ENCODE data around the gene TBRG4.

The TBRG4 gene

DNA sequence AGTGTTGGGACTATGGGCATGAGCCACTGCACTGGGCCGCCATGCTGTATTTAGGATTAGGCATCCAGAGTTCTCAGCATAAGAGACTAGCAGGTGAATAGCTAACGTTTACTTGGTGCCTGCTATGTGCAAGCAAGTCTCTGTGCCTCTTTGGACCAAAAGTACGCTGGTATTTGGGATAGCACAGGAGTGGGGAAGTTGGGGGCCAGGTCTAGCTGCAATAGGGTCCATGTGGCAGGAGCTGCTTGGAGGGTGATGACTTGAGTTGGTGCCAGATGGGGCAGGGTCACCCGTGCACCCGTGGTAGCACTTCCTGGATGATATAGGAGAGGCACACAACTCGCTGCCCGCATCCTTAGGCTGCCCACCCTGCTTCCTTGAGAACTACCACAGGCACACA, 45.1 kb downstream of the TBRG4 start:
- Histone ChIP-seq H3K9me3 (ENCODE audit: control insufficient read depth, insufficient read depth, low read depth, low read length) (no peaks in the 10 kb centered on the region), H3K36me3 (ENCODE audit: control insufficient read depth in 2 of 2, insufficient read depth in 1 of 2, low read length in 2 of 2) (peaks cover 0 to 34% of the 10 kb centered on the region in 2 experiments; a peak in 2 of 3 replicates)

DNA sequence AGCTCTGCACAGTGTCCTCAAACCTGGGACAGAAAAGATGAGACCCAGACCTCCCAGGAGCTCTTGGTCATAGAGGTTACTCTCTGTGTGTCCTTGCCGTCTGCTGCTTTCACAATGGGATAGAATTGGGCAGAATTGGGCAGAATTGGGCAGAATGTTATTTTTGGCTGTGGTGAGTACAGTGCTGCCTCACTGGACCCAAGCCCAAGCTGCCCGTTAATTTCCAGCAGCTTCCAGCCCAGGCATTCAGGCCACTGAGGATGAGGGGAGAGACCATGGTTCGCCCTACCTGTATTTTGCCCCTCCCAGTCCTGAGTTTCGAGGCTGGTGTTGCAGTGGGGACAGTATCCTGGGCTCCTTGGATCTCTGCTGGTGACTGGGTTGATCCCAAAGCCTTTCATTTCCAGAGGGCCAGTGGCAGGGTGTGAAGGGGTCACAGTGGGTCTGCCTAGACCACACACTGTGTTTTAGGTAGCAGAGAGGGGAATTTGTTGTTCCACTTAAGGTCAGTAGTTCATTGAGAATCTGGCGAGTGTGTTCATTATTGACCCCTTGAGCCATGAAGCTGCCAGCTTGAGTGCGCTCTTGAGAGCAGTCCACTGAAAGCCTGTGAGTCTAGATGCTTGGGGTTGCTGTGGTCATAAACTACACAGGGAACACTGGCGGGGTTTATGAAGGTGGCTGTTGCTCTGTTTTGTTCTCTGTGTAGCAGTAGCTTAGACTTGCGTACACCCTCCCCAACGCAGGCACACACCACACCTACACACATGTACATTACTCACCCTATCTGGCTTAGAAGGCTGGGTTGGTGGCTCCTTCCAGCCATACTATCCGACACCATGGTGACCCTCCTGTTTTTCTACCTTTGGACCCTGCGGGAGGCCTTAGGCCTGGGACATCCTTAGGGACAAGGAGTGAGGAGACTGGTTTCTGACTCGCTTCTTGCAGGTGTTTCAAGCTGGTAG, 46.2 kb downstream of the TBRG4 start:
- ChIA-PET POLR2A (no interaction called here), CTCF (no interaction called here)
- Histone ChIP-seq H3K4me1 (ENCODE audit: control insufficient read depth, insufficient read depth, low read length) (no peaks in the 10 kb centered on the region), H3K4me3 (ENCODE audit: low read depth, low read length) (no peak overlapping the region), H3K36me3 (ENCODE audit: control insufficient read depth in 2 of 2, insufficient read depth in 1 of 2, low read length in 2 of 2) (peaks cover 0 to 34% of the 10 kb centered on the region in 2 experiments; a peak in 2 of 3 replicates), H3K9me3 (ENCODE audit: control insufficient read depth, insufficient read depth, low read depth, low read length) (no peaks in the 10 kb centered on the region), H3K27ac (ENCODE audit: extremely low read depth, low read depth, low read length) (no peak overlapping the region)
- TF ChIP-seq, protein P1, sequence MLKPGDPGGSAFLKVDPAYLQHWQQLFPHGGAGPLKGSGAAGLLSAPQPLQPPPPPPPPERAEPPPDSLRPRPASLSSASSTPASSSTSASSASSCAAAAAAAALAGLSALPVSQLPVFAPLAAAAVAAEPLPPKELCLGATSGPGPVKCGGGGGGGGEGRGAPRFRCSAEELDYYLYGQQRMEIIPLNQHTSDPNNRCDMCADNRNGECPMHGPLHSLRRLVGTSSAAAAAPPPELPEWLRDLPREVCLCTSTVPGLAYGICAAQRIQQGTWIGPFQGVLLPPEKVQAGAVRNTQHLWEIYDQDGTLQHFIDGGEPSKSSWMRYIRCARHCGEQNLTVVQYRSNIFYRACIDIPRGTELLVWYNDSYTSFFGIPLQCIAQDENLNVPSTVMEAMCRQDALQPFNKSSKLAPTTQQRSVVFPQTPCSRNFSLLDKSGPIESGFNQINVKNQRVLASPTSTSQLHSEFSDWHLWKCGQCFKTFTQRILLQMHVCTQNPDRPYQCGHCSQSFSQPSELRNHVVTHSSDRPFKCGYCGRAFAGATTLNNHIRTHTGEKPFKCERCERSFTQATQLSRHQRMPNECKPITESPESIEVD (tag by site-specific recombination; IDR thresholded peaks at IDR 0.05), result no peak
- TF ChIP-seq, protein P2, sequence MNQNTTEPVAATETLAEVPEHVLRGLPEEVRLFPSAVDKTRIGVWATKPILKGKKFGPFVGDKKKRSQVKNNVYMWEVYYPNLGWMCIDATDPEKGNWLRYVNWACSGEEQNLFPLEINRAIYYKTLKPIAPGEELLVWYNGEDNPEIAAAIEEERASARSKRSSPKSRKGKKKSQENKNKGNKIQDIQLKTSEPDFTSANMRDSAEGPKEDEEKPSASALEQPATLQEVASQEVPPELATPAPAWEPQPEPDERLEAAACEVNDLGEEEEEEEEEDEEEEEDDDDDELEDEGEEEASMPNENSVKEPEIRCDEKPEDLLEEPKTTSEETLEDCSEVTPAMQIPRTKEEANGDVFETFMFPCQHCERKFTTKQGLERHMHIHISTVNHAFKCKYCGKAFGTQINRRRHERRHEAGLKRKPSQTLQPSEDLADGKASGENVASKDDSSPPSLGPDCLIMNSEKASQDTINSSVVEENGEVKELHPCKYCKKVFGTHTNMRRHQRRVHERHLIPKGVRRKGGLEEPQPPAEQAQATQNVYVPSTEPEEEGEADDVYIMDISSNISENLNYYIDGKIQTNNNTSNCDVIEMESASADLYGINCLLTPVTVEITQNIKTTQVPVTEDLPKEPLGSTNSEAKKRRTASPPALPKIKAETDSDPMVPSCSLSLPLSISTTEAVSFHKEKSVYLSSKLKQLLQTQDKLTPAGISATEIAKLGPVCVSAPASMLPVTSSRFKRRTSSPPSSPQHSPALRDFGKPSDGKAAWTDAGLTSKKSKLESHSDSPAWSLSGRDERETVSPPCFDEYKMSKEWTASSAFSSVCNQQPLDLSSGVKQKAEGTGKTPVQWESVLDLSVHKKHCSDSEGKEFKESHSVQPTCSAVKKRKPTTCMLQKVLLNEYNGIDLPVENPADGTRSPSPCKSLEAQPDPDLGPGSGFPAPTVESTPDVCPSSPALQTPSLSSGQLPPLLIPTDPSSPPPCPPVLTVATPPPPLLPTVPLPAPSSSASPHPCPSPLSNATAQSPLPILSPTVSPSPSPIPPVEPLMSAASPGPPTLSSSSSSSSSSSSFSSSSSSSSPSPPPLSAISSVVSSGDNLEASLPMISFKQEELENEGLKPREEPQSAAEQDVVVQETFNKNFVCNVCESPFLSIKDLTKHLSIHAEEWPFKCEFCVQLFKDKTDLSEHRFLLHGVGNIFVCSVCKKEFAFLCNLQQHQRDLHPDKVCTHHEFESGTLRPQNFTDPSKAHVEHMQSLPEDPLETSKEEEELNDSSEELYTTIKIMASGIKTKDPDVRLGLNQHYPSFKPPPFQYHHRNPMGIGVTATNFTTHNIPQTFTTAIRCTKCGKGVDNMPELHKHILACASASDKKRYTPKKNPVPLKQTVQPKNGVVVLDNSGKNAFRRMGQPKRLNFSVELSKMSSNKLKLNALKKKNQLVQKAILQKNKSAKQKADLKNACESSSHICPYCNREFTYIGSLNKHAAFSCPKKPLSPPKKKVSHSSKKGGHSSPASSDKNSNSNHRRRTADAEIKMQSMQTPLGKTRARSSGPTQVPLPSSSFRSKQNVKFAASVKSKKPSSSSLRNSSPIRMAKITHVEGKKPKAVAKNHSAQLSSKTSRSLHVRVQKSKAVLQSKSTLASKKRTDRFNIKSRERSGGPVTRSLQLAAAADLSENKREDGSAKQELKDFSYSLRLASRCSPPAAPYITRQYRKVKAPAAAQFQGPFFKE (tag by site-specific recombination; IDR thresholded peaks at IDR 0.05; ENCODE audit: borderline replicate concordance), result no peak
- TF ChIP-seq, protein P3, sequence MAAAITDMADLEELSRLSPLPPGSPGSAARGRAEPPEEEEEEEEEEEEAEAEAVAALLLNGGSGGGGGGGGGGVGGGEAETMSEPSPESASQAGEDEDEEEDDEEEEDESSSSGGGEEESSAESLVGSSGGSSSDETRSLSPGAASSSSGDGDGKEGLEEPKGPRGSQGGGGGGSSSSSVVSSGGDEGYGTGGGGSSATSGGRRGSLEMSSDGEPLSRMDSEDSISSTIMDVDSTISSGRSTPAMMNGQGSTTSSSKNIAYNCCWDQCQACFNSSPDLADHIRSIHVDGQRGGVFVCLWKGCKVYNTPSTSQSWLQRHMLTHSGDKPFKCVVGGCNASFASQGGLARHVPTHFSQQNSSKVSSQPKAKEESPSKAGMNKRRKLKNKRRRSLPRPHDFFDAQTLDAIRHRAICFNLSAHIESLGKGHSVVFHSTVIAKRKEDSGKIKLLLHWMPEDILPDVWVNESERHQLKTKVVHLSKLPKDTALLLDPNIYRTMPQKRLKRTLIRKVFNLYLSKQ (tag by site-specific recombination; IDR thresholded peaks at IDR 0.05; ENCODE audit: borderline replicate concordance), result no peak
- TF ChIP-seq, protein P4, sequence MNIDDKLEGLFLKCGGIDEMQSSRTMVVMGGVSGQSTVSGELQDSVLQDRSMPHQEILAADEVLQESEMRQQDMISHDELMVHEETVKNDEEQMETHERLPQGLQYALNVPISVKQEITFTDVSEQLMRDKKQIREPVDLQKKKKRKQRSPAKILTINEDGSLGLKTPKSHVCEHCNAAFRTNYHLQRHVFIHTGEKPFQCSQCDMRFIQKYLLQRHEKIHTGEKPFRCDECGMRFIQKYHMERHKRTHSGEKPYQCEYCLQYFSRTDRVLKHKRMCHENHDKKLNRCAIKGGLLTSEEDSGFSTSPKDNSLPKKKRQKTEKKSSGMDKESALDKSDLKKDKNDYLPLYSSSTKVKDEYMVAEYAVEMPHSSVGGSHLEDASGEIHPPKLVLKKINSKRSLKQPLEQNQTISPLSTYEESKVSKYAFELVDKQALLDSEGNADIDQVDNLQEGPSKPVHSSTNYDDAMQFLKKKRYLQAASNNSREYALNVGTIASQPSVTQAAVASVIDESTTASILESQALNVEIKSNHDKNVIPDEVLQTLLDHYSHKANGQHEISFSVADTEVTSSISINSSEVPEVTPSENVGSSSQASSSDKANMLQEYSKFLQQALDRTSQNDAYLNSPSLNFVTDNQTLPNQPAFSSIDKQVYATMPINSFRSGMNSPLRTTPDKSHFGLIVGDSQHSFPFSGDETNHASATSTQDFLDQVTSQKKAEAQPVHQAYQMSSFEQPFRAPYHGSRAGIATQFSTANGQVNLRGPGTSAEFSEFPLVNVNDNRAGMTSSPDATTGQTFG (tag by site-specific recombination; IDR thresholded peaks at IDR 0.05; ENCODE audit: borderline replicate concordance), result no peak
- no peak for TF ChIP-seq ZNF707 (tag by site-specific recombination; IDR thresholded peaks at IDR 0.05)
- TF ChIP-seq ZEB2 (tag by site-specific recombination; IDR thresholded peaks at IDR 0.05), result no peak
- no peak for TF ChIP-seq HOXC10 (CRISPR knock-in tag; IDR thresholded peaks at IDR 0.05)

More for the DNA sequence above, 45.1 kb downstream of the TBRG4 start:
- POLR2A ChIA-PET, result no interaction called here
- Histone ChIP-seq H3K4me3 (ENCODE audit: low read depth, low read length) (no peak overlapping the region), H3K4me1 (ENCODE audit: control insufficient read depth, insufficient read depth, low read length) (no peaks in the 10 kb centered on the region), H3K27ac (ENCODE audit: extremely low read depth, low read depth, low read length) (no peak overlapping the region)
- CTCF ChIA-PET, result no interaction called here
- no peak for TF ChIP-seq ZNF626 (tag by site-specific recombination; IDR thresholded peaks at IDR 0.05)
- TF ChIP-seq, protein P5, sequence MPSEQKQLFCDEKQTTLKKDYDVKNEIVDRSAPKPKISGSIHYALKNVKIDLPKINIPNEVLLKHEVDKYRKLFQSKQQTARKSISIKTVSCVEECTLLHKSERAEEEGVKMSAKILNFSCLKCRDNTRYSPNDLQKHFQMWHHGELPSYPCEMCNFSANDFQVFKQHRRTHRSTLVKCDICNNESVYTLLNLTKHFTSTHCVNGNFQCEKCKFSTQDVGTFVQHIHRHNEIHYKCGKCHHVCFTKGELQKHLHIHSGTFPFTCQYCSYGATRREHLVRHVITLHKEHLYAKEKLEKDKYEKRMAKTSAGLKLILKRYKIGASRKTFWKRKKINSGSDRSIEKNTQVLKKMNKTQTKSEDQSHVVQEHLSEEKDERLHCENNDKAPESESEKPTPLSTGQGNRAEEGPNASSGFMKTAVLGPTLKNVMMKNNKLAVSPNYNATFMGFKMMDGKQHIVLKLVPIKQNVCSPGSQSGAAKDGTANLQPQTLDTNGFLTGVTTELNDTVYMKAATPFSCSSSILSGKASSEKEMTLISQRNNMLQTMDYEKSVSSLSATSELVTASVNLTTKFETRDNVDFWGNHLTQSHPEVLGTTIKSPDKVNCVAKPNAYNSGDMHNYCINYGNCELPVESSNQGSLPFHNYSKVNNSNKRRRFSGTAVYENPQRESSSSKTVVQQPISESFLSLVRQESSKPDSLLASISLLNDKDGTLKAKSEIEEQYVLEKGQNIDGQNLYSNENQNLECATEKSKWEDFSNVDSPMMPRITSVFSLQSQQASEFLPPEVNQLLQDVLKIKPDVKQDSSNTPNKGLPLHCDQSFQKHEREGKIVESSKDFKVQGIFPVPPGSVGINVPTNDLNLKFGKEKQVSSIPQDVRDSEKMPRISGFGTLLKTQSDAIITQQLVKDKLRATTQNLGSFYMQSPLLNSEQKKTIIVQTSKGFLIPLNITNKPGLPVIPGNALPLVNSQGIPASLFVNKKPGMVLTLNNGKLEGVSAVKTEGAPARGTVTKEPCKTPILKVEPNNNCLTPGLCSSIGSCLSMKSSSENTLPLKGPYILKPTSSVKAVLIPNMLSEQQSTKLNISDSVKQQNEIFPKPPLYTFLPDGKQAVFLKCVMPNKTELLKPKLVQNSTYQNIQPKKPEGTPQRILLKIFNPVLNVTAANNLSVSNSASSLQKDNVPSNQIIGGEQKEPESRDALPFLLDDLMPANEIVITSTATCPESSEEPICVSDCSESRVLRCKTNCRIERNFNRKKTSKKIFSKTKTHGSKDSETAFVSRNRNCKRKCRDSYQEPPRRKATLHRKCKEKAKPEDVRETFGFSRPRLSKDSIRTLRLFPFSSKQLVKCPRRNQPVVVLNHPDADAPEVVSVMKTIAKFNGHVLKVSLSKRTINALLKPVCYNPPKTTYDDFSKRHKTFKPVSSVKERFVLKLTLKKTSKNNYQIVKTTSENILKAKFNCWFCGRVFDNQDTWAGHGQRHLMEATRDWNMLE (tag by site-specific recombination; conservative IDR thresholded peaks at IDR 0.05; ENCODE audit: low read depth), result no peak
- TF ChIP-seq ZSCAN30 (tag by site-specific recombination; IDR thresholded peaks at IDR 0.05), result no peak
- no peak for TF ChIP-seq ZNF174 (tag by site-specific recombination; IDR thresholded peaks at IDR 0.05)
- TF ChIP-seq HOXC10 (CRISPR knock-in tag; IDR thresholded peaks at IDR 0.05), result no peak
- TF ChIP-seq ZNF324 (tag by site-specific recombination; IDR thresholded peaks at IDR 0.05), result no peak
- TF ChIP-seq ZNF146 (tag by site-specific recombination; IDR thresholded peaks at IDR 0.05), result no peak
- TF ChIP-seq, protein P6, sequence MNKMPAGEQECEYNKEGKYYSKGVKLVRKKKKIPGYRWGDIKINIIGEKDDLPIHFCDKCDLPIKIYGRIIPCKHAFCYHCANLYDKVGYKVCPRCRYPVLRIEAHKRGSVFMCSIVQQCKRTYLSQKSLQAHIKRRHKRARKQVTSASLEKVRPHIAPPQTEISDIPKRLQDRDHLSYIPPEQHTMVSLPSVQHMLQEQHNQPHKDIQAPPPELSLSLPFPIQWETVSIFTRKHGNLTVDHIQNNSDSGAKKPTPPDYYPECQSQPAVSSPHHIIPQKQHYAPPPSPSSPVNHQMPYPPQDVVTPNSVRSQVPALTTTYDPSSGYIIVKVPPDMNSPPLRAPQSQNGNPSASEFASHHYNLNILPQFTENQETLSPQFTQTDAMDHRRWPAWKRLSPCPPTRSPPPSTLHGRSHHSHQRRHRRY (tag by site-specific recombination; IDR thresholded peaks at IDR 0.05), result no peak

Measured in HEK293 (cell line).